A172 (cell line): ENCODE measurements around the gene PALLD. TPM values are rescaled to one million over a fixed set of nuclear protein-coding genes. Genes with fewer than 3 reads are reported as not detected.
A peak's percentile ranks its signal among the peaks of the same experiment; 100 is the strongest.

Source experiments
- DNase-seq: peaks from one replicate; pipeline ENCODE4 v3.0.0-alpha.2; 2015; ENCODE audit warnings: low spot score
- total RNA-seq: library from RNA; depleted of rRNA; stranded (reverse); fragments of >200 nt; shearing (Covaris generic); gene quantifications from 2 replicates; pipeline ENCODE4 v1.2.3, GENCODE V29; 2014

PALLD gene
- total RNA-seq, 1 experiment from 2014 or later: 17.9 TPM

DNA sequence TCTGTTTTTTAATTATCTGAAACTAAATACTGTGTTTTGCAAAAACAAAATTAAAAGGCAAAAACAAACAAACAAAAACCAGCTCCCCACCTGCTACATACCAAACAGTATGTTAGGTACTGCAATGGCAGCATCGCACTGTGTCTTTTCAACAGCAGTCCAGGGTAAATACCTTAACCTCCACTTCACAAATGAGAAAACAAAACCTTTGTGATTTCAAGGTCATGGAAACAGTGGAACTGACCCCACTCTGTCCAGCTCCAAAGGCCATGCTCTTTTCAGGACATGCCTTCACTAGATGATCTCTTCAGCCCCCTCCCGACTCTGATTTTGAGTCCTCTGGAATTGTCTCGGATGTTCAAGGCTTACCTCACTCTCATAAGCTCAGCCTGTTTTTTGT is 329.8 kb downstream of the PALLD start:
- DNase-seq: no peak

DNA sequence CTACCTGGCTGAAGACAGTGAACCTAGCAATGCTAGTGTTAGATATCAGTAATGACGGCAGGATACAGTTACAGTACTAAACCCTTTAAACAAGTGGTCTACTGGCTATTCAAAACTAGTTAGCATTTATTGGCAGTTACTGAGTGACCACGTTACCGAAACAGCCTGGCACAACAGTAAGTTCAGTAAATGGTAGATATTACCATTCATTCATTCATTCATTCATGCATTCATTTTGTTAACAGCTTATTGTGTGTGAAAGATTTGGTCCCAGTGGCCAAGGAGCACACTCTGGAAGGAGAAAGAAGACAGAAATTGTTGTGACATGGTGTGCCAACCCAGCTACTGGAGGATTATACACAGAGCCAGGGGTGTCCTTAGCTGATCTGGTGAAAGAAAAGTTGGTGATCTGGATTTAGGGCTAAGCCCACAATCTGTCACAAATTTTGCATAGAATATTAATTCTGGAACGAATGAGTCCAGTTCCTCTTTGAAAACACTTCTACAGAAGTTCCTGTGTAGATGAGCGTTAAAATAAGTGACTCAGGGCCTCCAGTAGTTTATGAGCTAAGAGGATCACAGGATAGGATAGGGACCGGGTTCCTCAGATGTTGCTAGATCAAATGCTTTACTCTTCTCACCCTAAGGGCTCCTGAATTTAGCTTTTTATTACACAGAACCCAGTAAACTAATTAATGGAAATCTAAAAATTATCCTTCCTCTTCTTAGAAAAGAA is 334.1 kb downstream of the PALLD start:
- DNase-seq: peak; percentile 11

DNA sequence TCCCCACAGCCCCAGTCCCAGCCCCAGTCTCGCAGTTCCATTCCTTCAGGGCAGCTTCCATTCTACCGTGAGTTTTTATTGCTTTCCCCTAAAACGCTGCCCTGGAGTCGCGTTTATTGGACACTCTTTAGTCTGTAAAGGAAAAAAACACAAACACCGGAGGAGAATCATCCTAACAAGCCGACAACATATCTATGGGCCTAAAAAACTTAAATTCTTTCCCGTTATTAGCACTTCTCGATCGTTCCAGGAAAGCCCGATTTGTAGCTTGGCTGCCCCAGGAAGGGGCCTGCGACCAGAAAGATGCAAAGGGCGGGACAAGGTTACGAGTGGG is 334.7 kb downstream of the PALLD start:
- no peak for DNase-seq

DNA sequence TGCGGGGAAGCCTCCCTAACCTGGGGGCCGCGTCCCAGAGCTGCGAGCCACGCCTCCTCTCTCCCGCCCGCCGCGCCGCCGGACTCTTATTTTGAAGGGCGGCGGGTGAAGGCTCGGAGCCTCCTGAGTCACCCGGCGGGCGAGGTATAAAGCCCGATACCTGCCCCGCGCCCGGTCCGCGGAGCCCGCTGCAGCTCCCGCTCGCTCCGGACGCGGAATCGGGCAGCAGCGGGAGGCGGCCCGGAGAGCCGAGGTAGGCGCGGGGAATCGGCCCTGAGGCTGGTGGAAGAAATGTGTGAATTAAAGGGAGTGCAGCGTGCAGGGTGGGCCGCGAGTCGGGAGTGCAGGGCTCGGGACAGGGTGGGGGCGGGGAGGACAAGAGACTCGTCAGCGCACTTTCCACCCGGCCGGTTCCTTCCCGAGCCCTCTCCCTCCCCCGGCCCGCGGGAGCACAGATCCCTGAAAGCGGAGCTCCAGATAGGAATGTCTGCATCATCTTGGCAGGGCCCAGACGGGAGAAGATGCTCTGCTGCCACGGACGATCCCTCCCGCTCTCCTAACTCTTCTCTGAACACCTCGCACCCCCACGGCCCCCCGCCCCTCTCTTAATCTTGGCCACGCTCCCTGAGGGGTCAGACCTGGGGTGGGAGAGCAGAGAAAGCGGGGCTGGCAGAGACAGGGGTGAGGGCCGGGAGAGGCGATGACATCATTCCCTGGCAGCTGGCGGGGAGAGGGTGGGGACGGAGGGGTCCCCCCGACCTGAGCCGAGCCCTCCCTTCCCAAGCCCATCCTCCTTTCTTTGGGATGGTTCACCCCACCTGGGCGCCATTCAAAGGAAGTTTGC is 335.3 kb downstream of the PALLD start:
- DNase-seq: peak; percentile 47

DNA sequence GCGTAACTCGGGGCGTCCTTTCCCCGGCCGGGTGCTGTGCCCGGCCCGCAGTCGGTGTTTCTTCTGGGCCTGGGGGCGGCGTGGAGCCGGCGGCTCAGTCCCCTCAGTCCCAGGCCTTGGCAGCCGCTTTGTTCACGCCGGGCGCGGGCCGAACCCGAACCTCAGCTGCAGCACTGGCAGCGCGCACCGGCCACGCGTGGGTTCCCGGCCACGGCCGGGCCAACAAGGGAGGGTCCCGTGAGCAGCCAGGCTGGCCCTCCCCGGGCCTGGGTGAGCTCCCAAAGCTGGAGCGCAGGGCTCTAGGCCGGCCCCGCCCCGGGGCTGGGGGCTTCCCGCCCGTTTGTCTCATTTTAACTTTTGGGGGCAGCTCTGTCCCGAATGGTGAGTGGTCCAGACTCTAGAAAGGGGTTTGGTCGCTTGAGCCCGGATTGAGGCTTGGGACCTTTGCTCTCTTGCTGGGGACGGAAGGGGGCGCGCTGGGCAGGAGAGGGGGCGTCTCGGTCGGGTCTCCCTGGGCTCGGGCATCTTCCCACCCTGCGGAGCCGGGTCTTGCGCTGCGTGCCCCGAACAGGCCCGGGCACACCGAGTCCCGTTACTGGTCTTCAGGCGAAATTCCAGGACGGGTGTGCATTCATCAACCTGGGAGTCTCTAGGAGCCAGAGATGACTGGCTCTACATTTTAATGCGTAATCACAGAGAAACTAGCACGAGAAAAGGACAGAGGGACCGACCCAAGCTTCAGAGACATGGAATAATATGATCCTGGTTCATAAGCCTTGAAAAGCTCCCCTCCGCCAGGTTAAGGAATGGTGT is 336.1 kb downstream of the PALLD start:
- no peak for DNase-seq

GRCh38 chr4:168833881-168834280 is 337.0 kb downstream of the PALLD start:
- DNase-seq: no peak

GRCh38 chr4:168835880-168836454 is 339.1 kb downstream of the PALLD start:
- no peak for DNase-seq

DNA sequence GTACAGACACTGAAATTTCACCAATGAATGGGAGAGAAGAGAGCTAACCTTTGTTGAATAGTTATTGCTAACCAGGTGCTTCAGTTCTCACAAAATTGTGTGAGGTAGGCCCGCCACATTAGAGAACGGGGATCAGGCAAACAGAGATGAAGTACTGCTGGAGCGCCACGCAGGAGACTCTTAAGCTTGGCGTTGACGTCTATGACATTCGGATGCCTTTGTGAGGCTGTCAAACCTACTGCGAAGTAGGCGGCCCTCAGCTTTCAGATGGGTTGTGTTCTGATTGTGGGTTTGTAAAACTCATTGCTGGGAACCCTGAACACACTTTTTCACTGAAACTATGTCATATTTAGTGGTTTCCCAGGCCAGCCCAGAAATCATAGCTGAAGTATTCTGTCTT is 339.6 kb downstream of the PALLD start:
- DNase-seq: no peak

DNA sequence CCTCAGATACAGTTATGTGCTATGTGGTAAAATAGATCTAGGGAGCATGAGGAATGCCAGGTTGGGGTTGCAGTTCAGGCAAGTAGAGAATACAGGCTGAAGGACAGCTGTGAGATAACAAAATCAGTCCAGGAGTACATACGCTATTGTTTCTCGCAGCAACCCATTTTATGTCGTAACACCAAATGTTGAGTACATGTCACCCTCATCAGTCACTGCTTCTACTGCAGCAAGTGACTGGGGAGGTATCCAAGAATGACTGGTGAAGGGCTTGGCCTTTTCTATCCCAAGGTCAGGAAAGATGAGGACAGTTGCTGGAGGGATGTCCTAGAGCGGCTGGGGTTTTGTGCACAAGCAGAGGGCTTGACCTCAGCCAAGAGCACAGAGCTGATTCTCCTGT is 341.1 kb downstream of the PALLD start:
- no peak for DNase-seq

DNA sequence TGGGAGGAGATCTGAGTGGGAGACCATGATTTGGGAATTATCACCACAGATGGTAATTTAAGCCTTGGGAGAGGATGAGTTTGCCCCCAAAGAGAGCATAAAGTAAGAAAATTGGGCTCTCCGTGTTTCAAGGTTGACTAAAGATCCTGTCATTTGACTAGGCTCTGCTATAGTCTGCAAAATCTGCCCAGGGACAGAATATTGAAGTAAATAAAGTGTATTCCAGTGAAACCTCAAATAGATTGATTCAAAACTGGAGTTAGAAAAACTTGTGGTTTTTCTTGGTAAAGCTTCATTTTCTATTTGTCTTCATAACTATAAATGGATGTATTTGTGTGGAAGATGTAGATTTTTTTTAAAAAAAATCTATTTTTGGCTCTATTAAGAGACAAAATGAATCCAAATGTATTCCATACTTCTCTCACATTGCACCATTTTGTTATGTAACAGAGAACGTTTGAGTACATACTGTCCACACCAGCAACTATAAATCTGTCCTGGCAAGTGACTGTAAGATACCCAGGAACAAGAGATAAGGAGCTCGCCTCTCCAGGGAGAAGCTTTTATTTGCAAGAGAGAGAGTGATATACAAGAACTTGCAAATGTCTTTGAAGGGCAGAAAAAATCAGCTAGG is 343.0 kb downstream of the PALLD start:
- no peak for DNase-seq

DNA sequence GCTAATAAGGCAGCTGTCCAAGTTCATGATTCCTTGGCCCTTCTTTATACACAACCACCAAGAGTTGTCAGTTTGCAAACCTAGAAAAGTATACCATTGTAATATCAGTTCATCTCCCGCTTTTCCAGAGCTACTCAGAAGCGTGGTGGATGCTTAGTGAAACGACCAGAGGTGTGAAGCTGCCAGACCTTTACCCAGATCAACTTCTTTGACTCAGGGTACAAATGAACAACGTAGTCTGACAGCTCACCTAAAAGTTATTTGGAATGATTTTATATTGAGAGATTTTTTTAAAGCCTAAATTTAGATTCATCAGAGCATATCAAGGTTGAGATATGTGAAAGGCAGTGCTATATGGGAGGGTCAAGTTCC is 343.5 kb downstream of the PALLD start:
- no peak for DNase-seq

DNA sequence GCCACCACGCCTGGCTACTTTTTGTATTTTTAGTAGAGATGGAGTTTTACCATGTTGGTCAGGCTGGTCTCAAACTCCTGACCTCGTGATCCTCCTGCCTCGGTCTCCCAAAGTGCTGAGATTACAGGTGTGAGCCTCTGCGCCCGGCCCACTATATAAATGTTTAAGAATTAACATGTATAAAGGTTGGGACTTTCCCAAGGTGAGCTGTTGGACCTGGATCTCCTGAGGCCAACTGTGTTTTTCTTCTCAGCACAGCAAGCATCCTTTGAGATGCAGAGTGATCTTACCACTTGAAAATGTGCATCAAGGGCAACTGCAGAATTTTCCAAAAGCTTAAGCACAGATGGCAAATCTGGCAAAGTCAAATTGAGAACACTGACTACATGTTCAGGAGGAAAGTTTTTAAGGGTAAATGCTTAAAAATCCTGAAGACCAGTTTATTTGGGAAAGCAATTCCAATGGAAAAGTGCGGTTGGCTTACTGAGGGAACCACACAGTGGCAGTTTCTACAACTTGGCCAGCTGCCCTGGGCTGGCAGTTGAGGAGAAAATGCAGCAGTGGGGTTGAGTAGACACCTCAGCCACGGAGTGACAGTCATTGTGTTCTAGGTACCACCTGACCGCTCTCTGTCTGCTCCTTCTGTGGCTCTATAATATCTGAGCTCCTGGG is 344.3 kb downstream of the PALLD start:
- DNase-seq: no peak

GRCh38 chr4:168841672-168842019 is 344.8 kb downstream of the PALLD start:
- no peak for DNase-seq

DNA sequence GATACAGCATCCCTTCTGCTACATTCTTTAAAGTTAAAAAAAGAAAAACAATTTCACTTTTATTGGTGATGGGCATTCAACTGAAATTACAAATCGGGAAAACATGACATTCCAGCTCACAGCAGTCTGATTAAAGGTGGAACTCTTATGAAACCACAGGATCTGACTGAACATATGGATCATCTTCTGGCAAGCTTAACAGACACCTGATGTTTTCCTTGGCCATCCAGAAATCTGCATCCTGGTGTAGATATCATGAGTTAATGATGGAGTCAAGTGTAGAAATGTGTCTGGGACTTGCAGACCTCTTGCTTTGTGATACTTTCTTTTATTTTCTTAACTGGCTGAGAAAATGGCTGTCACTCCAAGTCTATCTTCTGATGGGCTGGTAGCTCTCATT is 345.3 kb downstream of the PALLD start:
- no peak for DNase-seq

GRCh38 chr4:168843635-168844034 is 346.8 kb downstream of the PALLD start:
- no peak for DNase-seq

GRCh38 chr4:168844353-168845049 is 347.6 kb downstream of the PALLD start:
- DNase-seq: no peak

DNA sequence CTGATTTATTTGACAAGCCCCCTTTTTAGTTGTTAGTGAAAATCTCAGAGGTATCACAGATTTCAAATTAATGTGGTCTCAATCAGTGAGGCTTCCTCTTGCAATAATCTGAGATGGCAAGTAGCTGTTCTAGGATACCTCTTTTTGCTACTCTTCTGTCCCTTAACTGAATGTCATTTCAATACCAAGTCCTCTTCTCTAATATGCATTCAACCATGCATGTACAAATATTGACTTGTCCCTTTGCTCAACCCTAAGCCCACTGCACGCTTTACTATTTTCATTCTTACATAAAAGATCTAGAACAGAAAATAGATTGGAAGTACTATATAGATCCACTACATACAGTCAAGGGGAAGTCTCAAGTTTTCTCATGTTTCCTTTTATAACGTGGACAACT is 349.0 kb downstream of the PALLD start:
- no peak for DNase-seq

GRCh38 chr4:168846414-168846813 is 349.6 kb downstream of the PALLD start:
- DNase-seq: no peak

DNA sequence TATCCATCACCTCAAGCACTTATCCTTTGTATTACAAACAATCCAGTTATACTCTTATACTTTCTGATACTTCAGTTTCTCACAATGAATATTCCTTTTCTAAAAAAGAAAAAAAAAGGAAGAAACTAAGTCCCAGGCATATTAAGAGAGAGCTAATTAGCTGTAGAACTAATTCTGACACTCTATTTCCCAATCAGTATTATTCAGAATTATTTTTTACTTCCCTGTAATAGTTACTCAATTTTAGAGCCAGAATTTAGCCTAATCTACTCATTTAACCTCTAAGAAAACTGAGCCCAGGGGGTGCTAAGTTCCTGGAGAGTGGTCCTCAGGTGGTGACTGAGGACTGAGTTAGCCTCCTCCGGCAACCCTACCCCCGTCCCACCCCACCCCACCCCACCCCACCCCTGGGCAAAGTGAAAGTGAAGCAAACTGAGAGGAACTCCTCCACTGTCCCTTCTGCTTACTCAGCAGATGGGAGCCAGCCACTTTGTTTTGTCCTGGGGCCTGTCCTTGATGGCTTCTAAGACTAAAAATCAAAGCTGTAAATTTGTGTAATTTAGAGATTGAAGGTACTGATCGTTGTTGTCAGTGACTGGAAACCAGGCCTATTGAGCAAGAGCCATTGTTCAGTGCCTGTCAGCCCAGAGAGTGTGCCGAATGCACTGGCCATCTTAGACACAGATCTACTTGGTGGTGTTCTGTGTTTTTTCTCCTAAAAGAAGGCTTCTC is 351.1 kb downstream of the PALLD start:
- peak; percentile 11 for DNase-seq
